ENCODE measurements around the gene FAM131C. TPM values are rescaled to one million over a fixed set of nuclear protein-coding genes. Genes with fewer than 3 reads are reported as not detected.

FAM131C gene, protein sequence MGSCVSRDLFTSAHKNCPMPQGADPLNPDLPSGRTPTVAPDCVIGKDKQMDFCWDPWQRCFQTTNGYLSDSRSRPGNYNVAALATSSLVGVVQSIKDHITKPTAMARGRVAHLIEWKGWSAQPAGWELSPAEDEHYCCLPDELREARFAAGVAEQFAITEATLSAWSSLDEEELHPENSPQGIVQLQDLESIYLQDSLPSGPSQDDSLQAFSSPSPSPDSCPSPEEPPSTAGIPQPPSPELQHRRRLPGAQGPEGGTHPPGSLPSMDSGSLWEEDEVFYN
- not detected in 2 replicates for total RNA-seq

DNA sequence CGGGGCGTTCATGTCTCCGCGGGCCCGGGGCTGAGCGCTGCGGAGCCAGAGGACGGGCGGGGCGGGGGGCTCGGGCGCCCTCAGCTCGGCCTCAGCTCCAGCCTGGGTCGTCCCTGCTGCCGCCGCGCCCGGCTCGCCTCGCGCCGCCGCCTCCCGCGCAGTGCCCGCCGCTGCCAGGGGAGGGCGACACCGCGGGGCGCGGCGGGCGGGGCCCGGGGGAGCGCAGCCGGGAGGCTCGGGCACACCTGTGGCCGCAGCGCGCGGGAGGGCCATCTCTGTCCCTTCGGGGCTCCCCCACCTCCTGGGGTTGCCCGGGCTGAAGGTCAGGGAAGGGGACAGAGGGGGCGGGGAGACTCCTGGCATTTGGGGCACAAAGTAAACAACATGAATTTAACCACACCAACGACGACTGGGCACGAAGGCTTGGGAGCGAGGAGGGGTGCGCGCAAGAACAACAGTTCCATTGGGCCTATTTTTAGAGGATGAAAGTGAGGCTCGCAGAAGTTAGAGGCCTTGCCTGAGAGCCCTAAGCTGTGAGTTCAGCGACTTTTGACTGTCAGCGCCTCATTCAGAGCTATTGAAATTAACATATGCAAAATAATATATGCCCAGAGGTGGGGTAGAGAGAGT, at the start of gene FAM131C:
Gene FAM131C (minus strand): TSS at position 162 of the 630 bp plus-strand sequence. CDS start 209 bp downstream, outside the sequence.
- TF ChIP-seq, protein P1, sequence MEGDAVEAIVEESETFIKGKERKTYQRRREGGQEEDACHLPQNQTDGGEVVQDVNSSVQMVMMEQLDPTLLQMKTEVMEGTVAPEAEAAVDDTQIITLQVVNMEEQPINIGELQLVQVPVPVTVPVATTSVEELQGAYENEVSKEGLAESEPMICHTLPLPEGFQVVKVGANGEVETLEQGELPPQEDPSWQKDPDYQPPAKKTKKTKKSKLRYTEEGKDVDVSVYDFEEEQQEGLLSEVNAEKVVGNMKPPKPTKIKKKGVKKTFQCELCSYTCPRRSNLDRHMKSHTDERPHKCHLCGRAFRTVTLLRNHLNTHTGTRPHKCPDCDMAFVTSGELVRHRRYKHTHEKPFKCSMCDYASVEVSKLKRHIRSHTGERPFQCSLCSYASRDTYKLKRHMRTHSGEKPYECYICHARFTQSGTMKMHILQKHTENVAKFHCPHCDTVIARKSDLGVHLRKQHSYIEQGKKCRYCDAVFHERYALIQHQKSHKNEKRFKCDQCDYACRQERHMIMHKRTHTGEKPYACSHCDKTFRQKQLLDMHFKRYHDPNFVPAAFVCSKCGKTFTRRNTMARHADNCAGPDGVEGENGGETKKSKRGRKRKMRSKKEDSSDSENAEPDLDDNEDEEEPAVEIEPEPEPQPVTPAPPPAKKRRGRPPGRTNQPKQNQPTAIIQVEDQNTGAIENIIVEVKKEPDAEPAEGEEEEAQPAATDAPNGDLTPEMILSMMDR (IDR thresholded peaks at IDR 0.05): no peak
- H3K27ac Mint-ChIP-seq: no peak within 1 kb of the TSS
- H3K4me1 Mint-ChIP-seq: peaks cover 10% of the 10 kb centered on the region
- ChIA-PET CTCF (interaction anchor here (0.6 to 1.0 kb wide), 3 partner anchors 9 to 258 kb away, joined by 3 to 4 read pairs (median 3); no protein-coding TSS in a partner anchor), POLR2A (interaction anchor here (0.6 kb wide), 1 partner anchor 109 kb away, joined by 3 read pairs; no protein-coding TSS in a partner anchor)
- H3K9me3 Mint-ChIP-seq: no peaks in the 10 kb centered on the region
- H3K27me3 Mint-ChIP-seq: peaks cover 15% of the 10 kb centered on the region
- H3K36me3 Mint-ChIP-seq (ENCODE audit: low read depth): no peaks in the 10 kb centered on the region
- ATAC-seq (ENCODE audit: low read depth) (peak; percentile 90), DNase-seq (peak; percentile 59)
- intact Hi-C loops (cut with micrococcal nuclease): no loop called here
- peak within 1 kb of the TSS; percentile 77 for H3K4me3 Mint-ChIP-seq

DNA sequence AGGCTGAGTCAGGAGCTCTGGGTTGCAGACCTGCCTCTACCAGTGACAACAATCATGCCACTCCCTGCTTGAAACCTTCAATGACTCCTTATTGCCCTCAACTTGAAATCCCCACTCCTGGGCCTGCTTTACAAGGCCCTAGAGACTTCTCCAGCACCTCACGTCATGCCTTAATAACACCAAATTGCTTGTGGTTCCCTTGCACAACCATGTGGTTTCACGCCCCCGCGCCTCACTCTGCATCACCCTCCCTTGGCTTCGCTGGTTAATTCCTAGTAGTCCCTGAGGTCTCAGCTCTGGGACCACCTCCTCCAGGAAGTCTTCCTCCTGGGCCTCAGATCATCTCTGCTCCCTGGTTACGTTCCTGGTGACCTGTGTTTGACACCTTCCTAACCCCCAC, 49.5 kb upstream of the FAM131C start:
- TF ChIP-seq, protein P1 (IDR thresholded peaks at IDR 0.05): no peak
- ChIA-PET POLR2A (no interaction called here), CTCF (no interaction called here)
- Mint-ChIP-seq H3K4me3 (no peak overlapping the region), H3K9me3 (no peaks in the 10 kb centered on the region), H3K27ac (no peak overlapping the region), H3K4me1 (peaks cover 4% of the 10 kb centered on the region), H3K27me3 (peaks cover 38% of the 10 kb centered on the region), H3K36me3 (ENCODE audit: low read depth) (no peaks in the 10 kb centered on the region)
- DNase-seq (no peak), ATAC-seq (ENCODE audit: low read depth) (peak; percentile 18)
- intact Hi-C loops (cut with micrococcal nuclease): no loop called here

DNA sequence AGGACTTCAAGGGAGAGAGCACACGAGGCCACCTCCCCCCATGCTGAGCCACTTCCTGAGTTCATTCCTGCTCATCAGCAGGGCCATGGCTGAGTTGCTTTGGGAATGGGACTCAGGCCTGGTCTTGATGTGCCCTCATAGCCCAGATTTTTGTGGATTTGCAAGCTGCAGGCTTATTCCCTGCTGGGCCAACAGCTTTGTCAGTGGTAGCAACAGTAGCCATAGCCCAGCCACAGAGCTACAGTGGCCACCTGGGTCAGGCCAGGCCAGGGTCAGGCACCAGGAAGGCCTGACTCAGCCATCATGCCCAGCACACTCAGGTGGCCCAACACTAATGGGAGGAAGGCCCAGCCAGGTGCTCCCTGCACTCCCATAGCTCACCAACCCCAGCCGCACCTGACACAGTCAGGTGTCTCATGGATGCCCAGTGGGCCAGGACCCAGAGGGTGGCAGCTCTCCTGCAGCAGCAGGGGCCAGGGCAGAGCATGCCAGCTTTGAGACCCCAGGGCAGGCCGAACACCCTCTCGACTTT, 49.0 kb upstream of the FAM131C start:
- Mint-ChIP-seq H3K27me3 (peaks cover 35% of the 10 kb centered on the region), H3K4me1 (peaks cover 4% of the 10 kb centered on the region), H3K36me3 (ENCODE audit: low read depth) (no peaks in the 10 kb centered on the region), H3K27ac (no peak overlapping the region), H3K9me3 (no peaks in the 10 kb centered on the region), H3K4me3 (no peak overlapping the region)
- no peak for DNase-seq
- POLR2A ChIA-PET: no interaction called here
- TF ChIP-seq, protein P1 (IDR thresholded peaks at IDR 0.05): no peak
- ATAC-seq (ENCODE audit: low read depth): no peak
- intact Hi-C loops (cut with micrococcal nuclease): no loop called here
- CTCF ChIA-PET: no interaction called here

DNA sequence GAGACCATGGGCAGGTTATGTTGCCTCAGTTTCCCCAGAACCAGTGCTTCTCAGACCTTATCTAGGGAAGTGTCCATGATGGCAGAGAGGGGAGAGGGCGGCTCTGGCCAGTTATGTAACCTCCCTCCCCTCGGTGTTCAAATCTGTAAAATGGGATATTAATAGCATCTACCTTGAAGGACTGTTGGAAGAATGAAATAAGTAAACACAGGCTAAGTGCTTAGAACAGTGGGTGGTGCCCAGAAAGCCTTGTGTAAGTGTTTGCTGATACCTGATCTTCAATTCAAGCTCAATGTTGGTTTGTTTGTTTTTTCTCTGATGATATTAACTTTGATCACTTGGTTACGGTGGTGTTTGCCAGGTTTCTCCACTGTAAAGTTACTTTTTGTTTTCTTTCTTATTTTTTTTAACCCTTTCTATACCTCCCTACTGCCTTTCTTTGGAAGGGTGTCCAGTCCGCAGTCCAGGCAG, 47.5 kb upstream of the FAM131C start:
- H3K4me1 Mint-ChIP-seq: peaks cover 4% of the 10 kb centered on the region
- ChIA-PET POLR2A (no interaction called here), CTCF (no interaction called here)
- no peaks in the 10 kb centered on the region for H3K9me3 Mint-ChIP-seq
- TF ChIP-seq, protein P1 (IDR thresholded peaks at IDR 0.05): no peak
- ATAC-seq (ENCODE audit: low read depth) (no peak), DNase-seq (no peak)
- no peak overlapping the region for H3K4me3 Mint-ChIP-seq
- H3K27me3 Mint-ChIP-seq: peaks cover 36% of the 10 kb centered on the region
- H3K36me3 Mint-ChIP-seq (ENCODE audit: low read depth): no peaks in the 10 kb centered on the region
- H3K27ac Mint-ChIP-seq: no peak overlapping the region
- intact Hi-C loops (cut with micrococcal nuclease): no loop called here

DNA sequence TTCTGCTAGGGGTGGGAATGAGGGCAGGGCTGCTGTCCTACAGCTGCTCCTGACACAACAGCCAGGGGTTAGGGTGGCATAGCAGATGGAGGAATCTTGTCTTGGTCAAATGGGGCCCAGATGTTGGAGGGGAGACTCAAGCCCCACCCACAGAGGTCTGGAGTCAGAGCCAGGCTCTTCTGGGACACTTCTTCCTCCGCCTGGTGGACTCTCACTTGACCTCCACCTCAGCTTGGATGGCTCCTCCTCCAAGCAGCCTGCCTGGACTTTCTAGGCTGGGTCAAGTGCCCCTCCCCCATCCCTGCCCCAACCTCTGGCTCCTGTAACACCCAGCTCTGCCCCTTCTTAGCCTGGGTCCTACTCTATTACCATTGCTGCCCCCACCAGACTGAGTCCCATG, 47.0 kb upstream of the FAM131C start:
- CTCF ChIA-PET: interaction anchor here (0.5 kb wide), 1 partner anchor 40 kb away, joined by 3 read pairs; no protein-coding TSS in a partner anchor
- intact Hi-C loops (cut with micrococcal nuclease): no loop called here
- ATAC-seq (ENCODE audit: low read depth): no peak
- Mint-ChIP-seq H3K4me3 (no peak overlapping the region), H3K27ac (no peak overlapping the region), H3K4me1 (peaks cover 4% of the 10 kb centered on the region), H3K36me3 (ENCODE audit: low read depth) (no peaks in the 10 kb centered on the region), H3K27me3 (peaks cover 36% of the 10 kb centered on the region), H3K9me3 (no peaks in the 10 kb centered on the region)
- POLR2A ChIA-PET: no interaction called here
- no peak for DNase-seq
- TF ChIP-seq, protein P1 (IDR thresholded peaks at IDR 0.05): no peak
